ENCODE data around the gene CBFA2T2. TPM values are rescaled to one million over a fixed set of nuclear protein-coding genes. Genes with fewer than 3 reads are reported as not detected.

Gene CBFA2T2
- total RNA-seq, 6 donors from 2014 or later = 10.0 to 35.6 (median 16.2) TPM

DNA sequence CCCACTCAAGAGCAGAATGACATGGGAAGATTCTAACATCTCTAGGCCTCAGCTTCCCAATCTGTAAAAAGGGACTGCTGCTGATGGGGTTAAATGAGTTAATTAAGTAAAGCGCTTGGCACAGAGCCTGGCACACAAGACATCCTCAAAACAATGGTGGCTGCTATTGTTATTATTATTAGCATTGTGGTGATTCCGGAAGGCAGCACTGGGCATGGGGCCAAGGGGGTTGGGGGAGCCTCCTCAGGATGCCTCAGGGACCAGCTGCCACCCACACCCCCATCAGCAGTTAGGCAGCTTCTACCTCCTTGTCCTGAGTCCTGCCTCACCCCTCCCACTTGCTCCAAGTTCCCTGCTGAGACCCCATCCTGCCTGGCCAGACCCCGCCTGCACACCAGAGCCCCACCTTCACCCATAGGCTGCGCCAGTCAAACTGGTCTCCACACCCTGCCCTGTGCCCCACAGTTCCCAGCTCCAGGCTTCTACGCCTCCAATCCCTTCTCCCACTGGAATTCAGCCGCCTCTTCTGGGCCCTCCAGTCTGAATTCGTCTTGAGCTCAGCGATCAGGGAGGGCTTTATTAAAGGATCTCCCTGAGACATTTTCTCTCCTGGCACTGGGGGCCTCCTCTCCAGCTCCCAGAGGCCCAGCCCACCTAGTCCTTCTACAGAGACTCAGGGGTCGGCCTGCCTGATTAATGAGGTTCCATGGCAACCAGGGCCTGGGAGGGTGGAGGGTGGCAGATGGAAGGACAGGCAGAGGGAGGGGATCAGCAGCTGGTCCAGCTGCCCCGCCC lies 194.8 kb downstream of the CBFA2T2 start:
- Histone ChIP-seq H3K9me3 (no peaks in the 10 kb centered on the region), H3K27ac (peak overlapping the region in 2 of 4 donors; percentile 23 to 45), H3K36me3 (no peaks in the 10 kb centered on the region), H3K27me3 (no peaks in the 10 kb centered on the region), H3K4me3 (peak overlapping the region in 2 of 4 donors; percentile 53 to 73), H3K4me1 (peaks cover 27 to 53% (median 39%) of the 10 kb centered on the region in 4 donors)
- WGBS, 2 donors = 38 to 45% methylated on average over 8 to 10 of the region's 10 CpGs
- no peak for ATAC-seq (ENCODE audit: low FRiP score in 2 of 2)
- TF ChIP-seq EP300 (IDR thresholded peaks at IDR 0.05) = no peak
- no peak for TF ChIP-seq CTCF (IDR thresholded peaks at IDR 0.05)
- no peak for DNase-seq

DNA sequence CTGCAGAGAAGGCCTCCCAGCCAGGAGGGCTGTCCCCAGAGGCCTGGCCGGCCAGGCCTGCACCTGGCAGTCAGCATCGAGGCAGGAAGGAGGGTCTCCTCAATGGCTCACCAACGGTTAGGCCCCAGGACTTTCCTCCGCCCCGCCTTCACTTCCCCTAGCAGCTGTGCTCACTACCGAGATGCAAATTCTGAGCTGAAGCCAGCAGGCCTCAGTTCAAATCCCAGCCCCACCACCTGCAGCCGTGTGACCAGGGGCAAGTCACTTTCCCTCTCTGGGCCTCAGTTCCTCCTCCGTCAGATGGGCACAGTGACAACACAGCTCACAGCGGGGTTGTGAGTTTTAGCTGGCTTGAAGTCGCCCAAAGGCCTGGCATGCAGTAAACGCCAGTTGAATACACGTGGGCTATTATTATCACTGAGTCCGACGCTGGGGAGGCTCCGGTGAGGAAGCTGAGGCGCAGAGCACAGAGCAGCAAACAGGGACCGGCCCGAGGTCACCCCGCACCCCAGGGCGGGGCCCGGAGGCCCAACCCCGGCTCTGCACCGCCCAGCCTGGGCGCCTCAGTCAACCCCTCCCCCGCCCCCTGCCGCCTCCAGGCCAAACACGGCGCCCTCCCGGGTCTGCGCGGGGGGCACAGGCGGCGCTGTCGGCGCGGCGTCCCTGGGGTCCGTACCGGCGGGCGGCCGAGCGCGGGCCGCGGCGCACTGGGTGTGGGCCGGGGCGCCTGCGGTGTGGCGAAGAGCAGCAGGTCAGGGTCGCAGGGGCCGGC lies 195.6 kb downstream of the CBFA2T2 start:
- TF ChIP-seq POLR2AphosphoS5 (IDR thresholded peaks at IDR 0.05) = no peak
- TF ChIP-seq POLR2A (IDR thresholded peaks at IDR 0.05) = no peak
- TF ChIP-seq EP300 (IDR thresholded peaks at IDR 0.05) = no peak
- TF ChIP-seq CTCF (IDR thresholded peaks at IDR 0.05) = no peak
- Histone ChIP-seq H3K9me3 (no peaks in the 10 kb centered on the region), H3K27ac (peak overlapping the region in 2 of 4 donors; percentile 23 to 50), H3K4me3 (peak overlapping the region; percentile 7 to 73 (median 55)), H3K36me3 (no peaks in the 10 kb centered on the region), H3K27me3 (no peaks in the 10 kb centered on the region), H3K4me1 (peaks cover 27 to 53% (median 39%) of the 10 kb centered on the region in 4 donors)
- DNase-seq (no peak), ATAC-seq (ENCODE audit: low FRiP score in 2 of 2) (no peak)
- WGBS, 2 donors = 1 to 4% methylated on average over 14 to 33 of the region's 53 CpGs

DNA sequence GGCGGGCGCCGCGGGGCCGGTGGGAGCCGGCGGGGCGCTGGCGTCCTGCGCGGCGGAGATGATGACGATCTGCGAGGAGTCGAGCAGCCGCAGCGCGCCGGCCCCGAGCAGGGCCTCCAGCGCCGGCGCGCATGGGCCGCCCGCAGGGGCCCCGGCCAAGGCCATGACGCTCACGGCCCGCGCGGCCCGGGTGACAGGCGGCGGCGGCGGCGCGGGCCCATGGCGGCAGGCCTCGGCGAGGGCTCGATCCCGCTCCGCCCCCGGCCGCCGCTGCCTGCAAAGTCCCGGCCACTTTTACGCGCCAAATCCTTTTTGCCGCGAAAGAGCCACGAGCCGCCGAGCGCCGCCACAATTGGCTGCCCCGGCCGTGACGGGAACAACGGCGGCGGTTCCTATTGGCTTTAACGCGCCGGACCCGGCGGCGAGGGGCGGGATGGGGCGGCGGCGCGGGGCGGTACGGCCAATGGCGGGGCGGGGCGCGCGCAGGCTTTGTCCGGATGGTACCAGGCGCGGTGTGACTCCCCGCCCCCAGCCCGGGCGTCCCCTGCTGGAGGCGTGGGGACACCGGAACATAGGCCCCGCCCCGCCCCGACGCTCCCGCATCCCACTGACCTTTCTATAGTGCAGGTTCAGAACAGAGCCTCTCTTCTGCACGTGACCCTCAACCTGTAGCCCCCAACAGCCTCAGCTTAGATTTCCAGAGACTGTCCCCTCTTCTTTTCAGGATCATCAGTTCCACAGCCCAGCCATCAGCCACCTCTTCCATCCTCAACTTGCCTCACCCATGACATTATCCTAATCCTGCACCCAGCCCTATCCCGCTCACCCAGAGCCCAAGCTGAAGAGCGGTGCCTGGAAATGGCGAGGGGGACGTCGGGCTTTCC lies 196.4 kb downstream of the CBFA2T2 start, which contains the start of gene E2F1:
E2F1 (minus strand) TSS at position 286 of the 884 bp plus-strand sequence; CDS start at position 165, 121 bp downstream.
- DNase-seq (peak; percentile 96 to 100), ATAC-seq (ENCODE audit: low FRiP score in 2 of 2) (peak; percentile 97 to 99)
- Histone ChIP-seq H3K4me3 (peak within 1 kb of the TSS; percentile 7 to 73 (median 55)), H3K27ac (peak within 1 kb of the TSS; percentile 8 to 57 (median 32)), H3K36me3 (no peaks in the 10 kb centered on the region), H3K9me3 (no peaks in the 10 kb centered on the region), H3K27me3 (no peaks in the 10 kb centered on the region), H3K4me1 (peaks cover 27 to 53% (median 39%) of the 10 kb centered on the region in 4 donors)
- no peak for TF ChIP-seq EP300 (IDR thresholded peaks at IDR 0.05)
- TF ChIP-seq POLR2AphosphoS5 (IDR thresholded peaks at IDR 0.05) = peak in 1 of 2 donors; percentile 62
- TF ChIP-seq POLR2A (IDR thresholded peaks at IDR 0.05) = peak in 1 of 4 donors; percentile 36
- TF ChIP-seq CTCF (IDR thresholded peaks at IDR 0.05) = peak in 5 of 6 experiments; percentile 48 to 74 (median 58)
- 4 to 8% methylated on average over 21 to 45 of the region's 101 CpGs for WGBS, 2 donors

- Histone ChIP-seq H3K9me3 (no peaks in the 10 kb centered on the region), H3K27ac (peak overlapping the region; percentile 8 to 57 (median 32)), H3K4me3 (peak overlapping the region in 3 of 4 donors; percentile 53 to 73 (median 57)), H3K36me3 (no peaks in the 10 kb centered on the region), H3K4me1 (peaks cover 27 to 47% (median 36%) of the 10 kb centered on the region in 4 donors), H3K27me3 (no peaks in the 10 kb centered on the region)
- ATAC-seq (ENCODE audit: low FRiP score in 2 of 2) = no peak
- TF ChIP-seq POLR2AphosphoS5 (IDR thresholded peaks at IDR 0.05) (no peak), POLR2A (IDR thresholded peaks at IDR 0.05) (no peak), CTCF (IDR thresholded peaks at IDR 0.05) (no peak), EP300 (IDR thresholded peaks at IDR 0.05) (no peak)
- DNase-seq = no peak
- 80 to 82% methylated on average over 14 of the region's 14 CpGs for WGBS, 2 donors
Observed at GRCh38 chr20:33686984-33687366, 197.1 kb downstream of the CBFA2T2 start.

All from upper lobe of left lung (tissue), 6 donors.